Neural crest cell (in vitro differentiated cells): Measurements from ENCODE around the gene FMNL2. TPM values are rescaled to one million over a fixed set of nuclear protein-coding genes. Genes with fewer than 3 reads are reported as not detected.

Experiments used
- DNase-seq: peaks from one replicate; pipeline ENCODE4 v3.0.0; 2021; ENCODE audit warnings: low read depth, mixed read lengths, low spot score
- H3K27ac Mint-ChIP-seq: one replicate; pipeline ENCODE4 v1.8.0; 2021; ENCODE audit warnings: mild to moderate bottlenecking, mixed read lengths; ENCODE audit not compliant: unreplicated experiment
- H3K27me3 Mint-ChIP-seq: 2 replicates; pipeline ENCODE4 v1.8.0; 2021; ENCODE audit warnings: low read depth, mild to moderate bottlenecking, mixed read lengths
- H3K36me3 Mint-ChIP-seq: 2 replicates; pipeline ENCODE4 v1.8.0; 2021; ENCODE audit warnings: low read depth, mild to moderate bottlenecking, mixed read lengths
- H3K4me1 Mint-ChIP-seq: 2 replicates; pipeline ENCODE4 v1.8.0; 2021; ENCODE audit warnings: mixed read lengths
- H3K4me3 Mint-ChIP-seq: one replicate; pipeline ENCODE4 v1.8.0; 2021; ENCODE audit warnings: mild to moderate bottlenecking, mixed read lengths
- H3K9me3 Mint-ChIP-seq: 2 replicates; pipeline ENCODE4 v1.8.0; 2021; ENCODE audit warnings: mixed read lengths
- total RNA-seq: library from RNA; stranded (reverse); gene quantifications from 2 replicates; pipeline ENCODE4 v1.2.1, GENCODE V29; 2021
- TF ChIP-seq, protein P1 (sequence below): fragments of 200-600 bp; sonication (generic); conservative IDR thresholded peaks from 2 replicates; pipeline ENCODE4 v1.5.0; 2021; ENCODE audit warnings: antibody characterized with exemption, mild to moderate bottlenecking

Gene FMNL2
- total RNA-seq, 1 donor from 2014 or later: 54.9 TPM

DNA sequence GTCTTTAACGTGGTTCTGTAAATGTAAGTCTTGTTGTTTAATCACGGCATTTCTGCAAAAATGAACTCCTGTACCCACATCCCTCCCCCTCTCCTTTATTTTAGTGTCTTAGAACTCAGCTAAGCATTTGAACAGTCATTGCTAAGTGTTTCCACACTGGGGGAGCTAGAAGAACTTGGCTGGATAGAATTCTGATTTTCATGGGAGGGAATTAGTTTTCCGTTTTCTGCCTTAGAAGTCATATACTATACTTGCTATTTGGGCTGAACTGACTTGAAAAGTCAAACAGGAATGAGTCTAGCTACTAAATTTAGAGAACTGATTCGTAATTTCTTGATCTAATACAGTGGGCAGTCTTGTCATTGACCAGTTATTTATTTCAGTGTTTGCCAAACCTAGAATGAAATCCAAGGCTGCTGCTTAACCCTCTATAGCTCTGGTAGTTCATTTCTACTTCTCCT, 61.1 kb downstream of the FMNL2 start:
- peaks cover 2% of the 10 kb centered on the region for H3K9me3 Mint-ChIP-seq
- no peak overlapping the region for H3K4me3 Mint-ChIP-seq
- no peak overlapping the region for H3K27ac Mint-ChIP-seq
- no peak for DNase-seq
- peaks cover 63% of the 10 kb centered on the region for H3K4me1 Mint-ChIP-seq
- TF ChIP-seq, protein P1, sequence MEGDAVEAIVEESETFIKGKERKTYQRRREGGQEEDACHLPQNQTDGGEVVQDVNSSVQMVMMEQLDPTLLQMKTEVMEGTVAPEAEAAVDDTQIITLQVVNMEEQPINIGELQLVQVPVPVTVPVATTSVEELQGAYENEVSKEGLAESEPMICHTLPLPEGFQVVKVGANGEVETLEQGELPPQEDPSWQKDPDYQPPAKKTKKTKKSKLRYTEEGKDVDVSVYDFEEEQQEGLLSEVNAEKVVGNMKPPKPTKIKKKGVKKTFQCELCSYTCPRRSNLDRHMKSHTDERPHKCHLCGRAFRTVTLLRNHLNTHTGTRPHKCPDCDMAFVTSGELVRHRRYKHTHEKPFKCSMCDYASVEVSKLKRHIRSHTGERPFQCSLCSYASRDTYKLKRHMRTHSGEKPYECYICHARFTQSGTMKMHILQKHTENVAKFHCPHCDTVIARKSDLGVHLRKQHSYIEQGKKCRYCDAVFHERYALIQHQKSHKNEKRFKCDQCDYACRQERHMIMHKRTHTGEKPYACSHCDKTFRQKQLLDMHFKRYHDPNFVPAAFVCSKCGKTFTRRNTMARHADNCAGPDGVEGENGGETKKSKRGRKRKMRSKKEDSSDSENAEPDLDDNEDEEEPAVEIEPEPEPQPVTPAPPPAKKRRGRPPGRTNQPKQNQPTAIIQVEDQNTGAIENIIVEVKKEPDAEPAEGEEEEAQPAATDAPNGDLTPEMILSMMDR: no peak
- H3K36me3 Mint-ChIP-seq: peaks cover 9% of the 10 kb centered on the region
- H3K27me3 Mint-ChIP-seq: no peaks in the 10 kb centered on the region

GRCh38 chr2:152396763-152397162, 61.8 kb downstream of the FMNL2 start:
- DNase-seq: no peak
- Mint-ChIP-seq H3K9me3 (no peaks in the 10 kb centered on the region), H3K4me1 (peaks cover 64% of the 10 kb centered on the region), H3K27me3 (no peaks in the 10 kb centered on the region), H3K27ac (no peak overlapping the region), H3K4me3 (no peak overlapping the region), H3K36me3 (peaks cover 5% of the 10 kb centered on the region)
- TF ChIP-seq, protein P1: no peak

DNA sequence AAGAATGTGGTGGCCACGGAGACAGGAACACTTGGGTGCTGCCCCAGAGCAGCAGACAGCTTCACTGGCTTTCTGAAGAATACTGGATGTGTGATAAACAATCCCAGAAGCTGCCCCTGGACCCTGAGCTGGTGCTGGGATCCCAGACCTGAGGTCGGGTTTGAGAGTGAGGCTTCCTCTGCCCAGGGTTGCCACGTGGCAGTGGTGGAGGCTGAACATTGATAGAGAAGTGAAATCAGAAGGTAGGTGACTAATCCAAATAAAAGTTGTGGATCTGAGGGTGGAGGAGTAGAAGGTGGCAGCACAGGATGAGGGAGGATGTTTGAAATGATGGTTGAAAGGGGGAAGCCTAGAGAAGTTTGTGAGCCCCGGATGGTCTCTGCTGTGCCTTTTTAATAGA, 64.0 kb downstream of the FMNL2 start:
- no peak for DNase-seq
- TF ChIP-seq, protein P1: no peak
- Mint-ChIP-seq H3K27ac (no peak overlapping the region), H3K36me3 (peaks cover 5% of the 10 kb centered on the region), H3K4me1 (peaks cover 64% of the 10 kb centered on the region), H3K27me3 (no peaks in the 10 kb centered on the region), H3K4me3 (no peak overlapping the region), H3K9me3 (no peaks in the 10 kb centered on the region)

- peaks cover 5% of the 10 kb centered on the region for H3K36me3 Mint-ChIP-seq
- no peak overlapping the region for H3K4me3 Mint-ChIP-seq
- peaks cover 50% of the 10 kb centered on the region for H3K4me1 Mint-ChIP-seq
- DNase-seq: no peak
- TF ChIP-seq, protein P1: no peak
- H3K27me3 Mint-ChIP-seq: no peaks in the 10 kb centered on the region
- no peak overlapping the region for H3K27ac Mint-ChIP-seq
- no peaks in the 10 kb centered on the region for H3K9me3 Mint-ChIP-seq
These were observed 65.7 kb downstream of the FMNL2 start for GRCh38 chr2:152400607-152401214.

GRCh38 chr2:152402780-152403759, 68.1 kb downstream of the FMNL2 start:
- Mint-ChIP-seq H3K27ac (no peak overlapping the region), H3K36me3 (peaks cover 5% of the 10 kb centered on the region)

More at GRCh38 chr2:152402780-152403759, 68.1 kb downstream of the FMNL2 start:
- TF ChIP-seq, protein P1: no peak
- no peak for DNase-seq
- no peaks in the 10 kb centered on the region for H3K27me3 Mint-ChIP-seq
- no peaks in the 10 kb centered on the region for H3K9me3 Mint-ChIP-seq
- peaks cover 60% of the 10 kb centered on the region for H3K4me1 Mint-ChIP-seq
- no peak overlapping the region for H3K4me3 Mint-ChIP-seq
